Measurements from ENCODE around the gene PKNOX2. TPM values are rescaled to one million over a fixed set of nuclear protein-coding genes. Genes with fewer than 3 reads are reported as not detected.

PKNOX2 gene
- total RNA-seq, 2 donors from 2014 or later = 4.0 to 6.9 TPM

DNA sequence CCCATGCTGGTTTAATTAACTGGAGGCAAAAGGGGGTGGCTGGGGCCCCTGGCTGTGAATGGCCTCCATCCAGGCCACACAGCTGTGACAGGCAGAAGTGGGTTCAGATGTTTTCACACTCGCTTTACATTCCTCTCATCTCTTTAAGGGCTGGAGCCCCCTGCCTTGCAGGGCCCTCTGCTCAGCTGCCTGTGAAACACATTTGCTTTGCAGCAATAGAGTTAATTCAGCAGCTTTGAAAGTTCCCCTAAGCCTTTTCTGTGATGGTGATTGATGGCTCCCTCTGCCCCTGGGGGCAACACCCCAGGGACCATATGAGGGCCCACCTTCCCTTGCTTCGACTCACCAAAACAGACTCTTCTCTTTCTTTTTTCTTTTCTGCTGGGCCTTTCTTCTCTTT lies 192.2 kb downstream of the PKNOX2 start:
- no peaks in the 10 kb centered on the region for H3K36me3 ChIP-seq (ENCODE audit: control insufficient read depth, insufficient read depth, low read length)
- H3K27ac ChIP-seq (ENCODE audit: low read depth, low read length) = peak overlapping the region; percentile 60
- H3K36me3 Mint-ChIP-seq (ENCODE audit: low read depth) = peaks cover 2% of the 10 kb centered on the region
- peaks cover 2% of the 10 kb centered on the region for H3K27me3 Mint-ChIP-seq (ENCODE audit: insufficient read depth)
- H3K4me1 ChIP-seq (ENCODE audit: control insufficient read depth, insufficient read depth, low read length) = no peaks in the 10 kb centered on the region
- WGBS, 2 experiments (ENCODE audit: insufficient coverage in 1 of 2, insufficient read length in 1 of 2) = 43 to 77% methylated on average over 1 to 2 of the region's 2 CpGs
- H3K4me1 Mint-ChIP-seq = peaks cover 12% of the 10 kb centered on the region
- TF ChIP-seq, protein P1, sequence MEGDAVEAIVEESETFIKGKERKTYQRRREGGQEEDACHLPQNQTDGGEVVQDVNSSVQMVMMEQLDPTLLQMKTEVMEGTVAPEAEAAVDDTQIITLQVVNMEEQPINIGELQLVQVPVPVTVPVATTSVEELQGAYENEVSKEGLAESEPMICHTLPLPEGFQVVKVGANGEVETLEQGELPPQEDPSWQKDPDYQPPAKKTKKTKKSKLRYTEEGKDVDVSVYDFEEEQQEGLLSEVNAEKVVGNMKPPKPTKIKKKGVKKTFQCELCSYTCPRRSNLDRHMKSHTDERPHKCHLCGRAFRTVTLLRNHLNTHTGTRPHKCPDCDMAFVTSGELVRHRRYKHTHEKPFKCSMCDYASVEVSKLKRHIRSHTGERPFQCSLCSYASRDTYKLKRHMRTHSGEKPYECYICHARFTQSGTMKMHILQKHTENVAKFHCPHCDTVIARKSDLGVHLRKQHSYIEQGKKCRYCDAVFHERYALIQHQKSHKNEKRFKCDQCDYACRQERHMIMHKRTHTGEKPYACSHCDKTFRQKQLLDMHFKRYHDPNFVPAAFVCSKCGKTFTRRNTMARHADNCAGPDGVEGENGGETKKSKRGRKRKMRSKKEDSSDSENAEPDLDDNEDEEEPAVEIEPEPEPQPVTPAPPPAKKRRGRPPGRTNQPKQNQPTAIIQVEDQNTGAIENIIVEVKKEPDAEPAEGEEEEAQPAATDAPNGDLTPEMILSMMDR (conservative IDR thresholded peaks at IDR 0.05) = peak; percentile 5
- no peaks in the 10 kb centered on the region for H3K9me3 ChIP-seq (ENCODE audit: control insufficient read depth, low read length)
- no peak overlapping the region for H3K4me3 Mint-ChIP-seq
- H3K27ac Mint-ChIP-seq = no peak overlapping the region
- H3K4me3 ChIP-seq (ENCODE audit: low read length) = no peak overlapping the region
- H3K27me3 ChIP-seq (ENCODE audit: control insufficient read depth, insufficient read depth, low read length, poor library complexity, severe bottlenecking) = no peaks in the 10 kb centered on the region
- no peaks in the 10 kb centered on the region for H3K9me3 Mint-ChIP-seq
- H3K9ac ChIP-seq (ENCODE audit: extremely low read depth, low read length, poor library complexity, severe bottlenecking) = no peak overlapping the region
- DNase-seq = no peak

DNA sequence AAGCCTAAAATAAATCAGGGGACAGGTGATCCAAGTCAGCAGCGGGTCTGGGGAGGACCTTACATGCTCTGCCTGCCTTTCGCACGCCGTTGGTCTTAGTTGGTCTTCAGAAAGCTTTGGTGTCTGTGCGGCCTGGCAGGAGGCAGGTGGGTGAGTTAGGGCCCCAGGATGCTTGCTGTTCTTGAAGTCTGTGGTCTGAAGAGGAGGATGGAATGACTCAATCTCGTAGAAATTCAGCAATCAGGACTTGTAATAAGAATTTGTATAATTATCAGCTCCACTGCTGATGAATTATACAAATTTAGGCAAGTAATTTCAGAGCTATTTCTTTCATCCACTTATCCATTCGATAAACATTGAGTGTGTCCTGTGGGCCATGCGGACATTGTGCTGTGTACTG lies 193.0 kb downstream of the PKNOX2 start:
- H3K4me3 Mint-ChIP-seq = no peak overlapping the region
- no peaks in the 10 kb centered on the region for H3K9me3 Mint-ChIP-seq
- WGBS, 2 experiments (ENCODE audit: insufficient coverage in 1 of 2, insufficient read length in 1 of 2) = 95 to 97% methylated on average over 4 to 8 of the region's 8 CpGs
- H3K27me3 ChIP-seq (ENCODE audit: control insufficient read depth, insufficient read depth, low read length, poor library complexity, severe bottlenecking) = no peaks in the 10 kb centered on the region
- peaks cover 3% of the 10 kb centered on the region for H3K27me3 Mint-ChIP-seq (ENCODE audit: insufficient read depth)
- H3K4me1 Mint-ChIP-seq = peaks cover 12% of the 10 kb centered on the region
- no peaks in the 10 kb centered on the region for H3K4me1 ChIP-seq (ENCODE audit: control insufficient read depth, insufficient read depth, low read length)
- H3K9ac ChIP-seq (ENCODE audit: extremely low read depth, low read length, poor library complexity, severe bottlenecking) = no peak overlapping the region
- no peaks in the 10 kb centered on the region for H3K9me3 ChIP-seq (ENCODE audit: control insufficient read depth, low read length)
- DNase-seq = no peak
- no peak overlapping the region for H3K4me3 ChIP-seq (ENCODE audit: low read length)
- no peaks in the 10 kb centered on the region for H3K36me3 ChIP-seq (ENCODE audit: control insufficient read depth, insufficient read depth, low read length)
- no peak overlapping the region for H3K27ac Mint-ChIP-seq
- TF ChIP-seq, protein P1 (conservative IDR thresholded peaks at IDR 0.05) = no peak
- no peak overlapping the region for H3K27ac ChIP-seq (ENCODE audit: low read depth, low read length)
- peaks cover 2% of the 10 kb centered on the region for H3K36me3 Mint-ChIP-seq (ENCODE audit: low read depth)

- peaks cover 2% of the 10 kb centered on the region for H3K36me3 Mint-ChIP-seq (ENCODE audit: low read depth)
- no peak overlapping the region for H3K9ac ChIP-seq (ENCODE audit: extremely low read depth, low read length, poor library complexity, severe bottlenecking)
- H3K4me3 ChIP-seq (ENCODE audit: low read length) = no peak overlapping the region
- no peaks in the 10 kb centered on the region for H3K36me3 ChIP-seq (ENCODE audit: control insufficient read depth, insufficient read depth, low read length)
- no peaks in the 10 kb centered on the region for H3K9me3 ChIP-seq (ENCODE audit: control insufficient read depth, low read length)
- H3K27me3 ChIP-seq (ENCODE audit: control insufficient read depth, insufficient read depth, low read length, poor library complexity, severe bottlenecking) = no peaks in the 10 kb centered on the region
- no peaks in the 10 kb centered on the region for H3K4me1 ChIP-seq (ENCODE audit: control insufficient read depth, insufficient read depth, low read length)
- no peak overlapping the region for H3K27ac ChIP-seq (ENCODE audit: low read depth, low read length)
- 94 to 95% methylated on average over 3 to 6 of the region's 6 CpGs for WGBS, 2 experiments (ENCODE audit: insufficient coverage in 1 of 2, insufficient read length in 1 of 2)
- H3K27ac Mint-ChIP-seq = no peak overlapping the region
- no peaks in the 10 kb centered on the region for H3K9me3 Mint-ChIP-seq
- peaks cover 12% of the 10 kb centered on the region for H3K4me1 Mint-ChIP-seq
- peaks cover 3% of the 10 kb centered on the region for H3K27me3 Mint-ChIP-seq (ENCODE audit: insufficient read depth)
- TF ChIP-seq, protein P1 (conservative IDR thresholded peaks at IDR 0.05) = no peak
- H3K4me3 Mint-ChIP-seq = no peak overlapping the region
- no peak for DNase-seq
These were observed 193.8 kb downstream of the PKNOX2 start for GRCh38 chr11:125358254-125358840.

Measured in endodermal cell (in vitro differentiated cells).